Right lobe of liver (tissue), 4 donors: ENCODE results near the gene SSR3.

Experiments used
- CTCF ChIP-seq, 4 donors: fragments of 200-600 bp in 3 of 4; fragments of 450-650 bp in 1 of 4; IDR thresholded peaks; one replicate each; pipeline versions ENCODE4 v1.5.1 to v1.8.0; 2016 to 2022; ENCODE audit warnings: antibody characterized with exemption in 4 of 4, mild to moderate bottlenecking in 2 of 4
- POLR2A ChIP-seq: fragments of 450-650 bp; IDR thresholded peaks from one replicate; pipeline ENCODE4 v1.6.1; 2017; ENCODE audit warnings: antibody characterized with exemption, mild to moderate bottlenecking
- donor health status: DM: no; HTN: no; CAD: no.
- donor health status: DM: no; HTN: no; CAD: no.
- donor health status: DM: no; HTN: yes; CAD: no.

- TF ChIP-seq CTCF (IDR thresholded peaks at IDR 0.05) (no peak), POLR2A (no peak)
These were observed 9.2 kb upstream of the SSR3 start for GRCh38 chr3:156563900-156564682.
